PC-3 (cell line): ENCODE data around the gene H2BK1. TPM values are rescaled to one million over a fixed set of nuclear protein-coding genes. Genes with fewer than 3 reads are reported as not detected.

ENCODE experiments used
- ATAC-seq: fragments of 200-7000 bp; cut with Tn5 transposase; 2 replicates; pipeline ENCODE4 v1.9.1; 2020; ENCODE audit warnings: mild to moderate bottlenecking, moderate library complexity
- BruUV-seq: library from RNA; stranded (reverse); fragments of 400-500 nt; replicated peaks from 2 replicates; lab custom pipeline; 2021; lab: Mats Ljungman, UMichigan
- CTCF ChIA-PET: fragments of 300-600 bp; sonication (Branson Sonifier 250); formaldehyde crosslinking; loops from one replicate; lab custom pipeline; 2022; ENCODE audit warnings: antibody characterized with exemption; lab: Charles Lee
- POLR2A ChIA-PET: fragments of 300-600 bp; sonication (Branson Sonifier 250); formaldehyde crosslinking; loops from one replicate; lab custom pipeline; 2022; ENCODE audit warnings: antibody characterized with exemption; ENCODE audit not compliant: unreplicated experiment; lab: Charles Lee
- DNase-seq: peaks from one replicate; pipeline ENCODE4 v3.0.0-alpha.2; 2015
- H2AFZ ChIP-seq: fragments of 300-600 bp; sonication (generic); 2 replicates; pipeline ENCODE4 v1.6.0; 2016; ENCODE audit warnings: antibody characterized with exemption, low read length
- H3F3A ChIP-seq: fragments of 300-600 bp; sonication (generic); one replicate; pipeline ENCODE4 v1.6.0; 2017; ENCODE audit warnings: antibody characterized with exemption, low read length, control low read depth, mild to moderate bottlenecking; ENCODE audit not compliant: unreplicated experiment
- H3K27ac ChIP-seq: fragments of 300-600 bp; sonication (generic); 2 replicates; pipeline ENCODE4 v1.5.1; 2016; ENCODE audit warnings: mild to moderate bottlenecking, low read length
- H3K27me3 ChIP-seq: fragments of 300-600 bp; sonication (generic); 2 replicates; pipeline ENCODE4 v1.6.1; 2016; ENCODE audit warnings: low read length, mixed read lengths
- H3K36me3 ChIP-seq: fragments of 300-600 bp; sonication (generic); 2 replicates; pipeline ENCODE4 v1.6.1; 2016; ENCODE audit warnings: low read depth, mixed run types, low read length, mixed read lengths
- H3K4me1 ChIP-seq: fragments of 300-600 bp; sonication (generic); 2 replicates; pipeline ENCODE4 v1.5.1; 2016; ENCODE audit warnings: low read length; ENCODE audit not compliant: insufficient read depth
- H3K4me2 ChIP-seq: fragments of 300-600 bp; sonication (generic); 2 replicates; pipeline ENCODE4 v1.6.0; 2016; ENCODE audit warnings: low read length
- H3K4me3 ChIP-seq: fragments of 300-600 bp; sonication (generic); 2 replicates; pipeline ENCODE4 v1.5.1; 2016; ENCODE audit warnings: mild to moderate bottlenecking, low read length, mixed read lengths
- H3K79me2 ChIP-seq: fragments of 300-600 bp; sonication (generic); 2 replicates; pipeline ENCODE4 v1.6.1; 2017; ENCODE audit warnings: low read length, mixed read lengths
- H3K9ac ChIP-seq: fragments of 300-600 bp; sonication (generic); 2 replicates; pipeline ENCODE4 v1.6.0; 2016; ENCODE audit warnings: mild to moderate bottlenecking, low read length
- H3K9me2 ChIP-seq: fragments of 300-600 bp; sonication (generic); replicated peaks from 2 replicates; pipeline ENCODE4 v1.6.1; 2016; ENCODE audit warnings: mixed run types, low read length, mixed read lengths
- H3K9me3 ChIP-seq: fragments of 300-600 bp; sonication (generic); 2 replicates; pipeline ENCODE4 v1.6.1; 2016; ENCODE audit warnings: low read length, mixed read lengths
- H4K20me1 ChIP-seq: fragments of 300-600 bp; sonication (generic); 2 replicates; pipeline ENCODE4 v1.6.1; 2016; ENCODE audit warnings: low read length, mixed read lengths
- CTCF ChIP-seq: fragments of 300-600 bp; sonication (generic); conservative IDR thresholded peaks from 2 replicates; pipeline ENCODE4 v1.5.1; 2017; ENCODE audit warnings: antibody characterized with exemption, low read depth, mild to moderate bottlenecking, low read length
- EZH2 ChIP-seq: fragments of 300-600 bp; sonication (generic); IDR thresholded peaks from one replicate; pipeline ENCODE4 v1.6.1; 2017; ENCODE audit warnings: antibody characterized with exemption, mild to moderate bottlenecking, low read length; ENCODE audit not compliant: unreplicated experiment
- EZH2phosphoT487 ChIP-seq: fragments of 300-600 bp; sonication (generic); IDR thresholded peaks from 2 replicates; pipeline ENCODE4 v1.6.1; 2018; ENCODE audit warnings: mild to moderate bottlenecking, antibody characterized with exemption, low read length, borderline replicate concordance
- intact Hi-C: fragments of 100-400 bp; cut with micrococcal nuclease; formaldehyde crosslinking; loops from 2 replicates; pipeline ENCODE4 v1.9.0; 2023
- total RNA-seq: library from RNA; depleted of rRNA; stranded (reverse); fragments of >200 nt; gene quantifications from 2 replicates; pipeline ENCODE4 v1.2.3, GENCODE V29; 2014

The H2BK1 gene
- total RNA-seq, 1 experiment from 2014 or later: not detected

DNA sequence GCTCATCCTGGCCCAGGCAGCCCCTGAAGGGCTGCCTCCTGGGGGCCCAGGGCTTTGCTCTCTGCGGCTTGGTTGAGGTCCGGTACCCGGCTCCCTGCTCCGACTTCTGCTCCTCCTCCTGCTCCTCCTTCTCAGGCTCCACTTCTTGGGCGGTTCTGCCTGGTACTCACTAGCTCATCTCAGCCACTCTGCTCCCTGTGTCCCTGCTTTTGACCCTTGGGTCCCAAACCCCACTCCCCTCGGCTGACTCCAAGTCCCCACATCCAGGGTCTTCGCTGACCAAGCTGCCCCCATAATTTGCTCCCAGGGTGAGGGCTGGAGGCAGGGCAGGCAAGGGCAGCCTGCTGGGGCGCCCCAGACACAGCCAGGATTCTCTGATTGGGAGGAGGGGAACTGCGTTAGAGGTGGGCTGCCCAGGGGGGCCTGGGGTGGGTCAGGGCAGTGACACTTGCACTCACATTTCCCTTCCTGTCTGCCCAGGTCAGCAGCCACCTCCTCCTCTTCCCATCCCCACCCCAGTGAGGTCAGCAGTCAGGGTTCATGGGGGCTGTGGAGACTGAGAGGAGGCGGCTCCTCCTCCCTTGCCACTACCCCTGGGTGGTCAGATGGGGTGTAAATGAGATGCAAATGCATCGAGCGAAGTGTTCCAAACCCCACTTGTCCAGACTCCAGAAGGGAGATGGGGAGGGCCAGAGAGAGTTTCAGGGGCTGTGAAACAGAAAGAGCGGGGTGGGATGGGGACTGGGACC, 36.0 kb upstream of the H2BK1 start:
- DNase-seq (no peak), ATAC-seq (no peak)
- Histone ChIP-seq H3K36me3 (no peaks in the 10 kb centered on the region), H3K27me3 (no peaks in the 10 kb centered on the region), H2AFZ (no peak overlapping the region), H3K79me2 (no peaks in the 10 kb centered on the region), H4K20me1 (no peaks in the 10 kb centered on the region), H3K9me3 (no peaks in the 10 kb centered on the region), H3K4me1 (peaks cover 4% of the 10 kb centered on the region), H3K27ac (no peak overlapping the region), H3K9me2 (no peaks in the 10 kb centered on the region), H3K4me3 (no peak overlapping the region), H3K4me2 (peak overlapping the region; percentile 51; the same call in 1 of the 2 replicates), H3K9ac (no peak overlapping the region), H3F3A (no peaks in the 10 kb centered on the region)
- POLR2A ChIA-PET: no interaction called here
- CTCF ChIA-PET: interaction anchor here (0.5 kb wide), 1 partner anchor 26 kb away, joined by 9 read pairs; no protein-coding TSS in a partner anchor
- intact Hi-C loops: loop anchor here (5.0 kb wide), 1 partner anchor 56 kb away; no protein-coding TSS in a partner anchor
- TF ChIP-seq EZH2phosphoT487: no peak
- no peak for TF ChIP-seq CTCF
- no peak for TF ChIP-seq EZH2
- no TSS peak for BruUV-seq

GRCh38 chr7:151245360-151246101, 35.2 kb upstream of the H2BK1 start:
- no TSS peak for BruUV-seq

More at GRCh38 chr7:151245360-151246101, 35.2 kb upstream of the H2BK1 start:
- Histone ChIP-seq H3F3A (no peaks in the 10 kb centered on the region), H3K79me2 (no peaks in the 10 kb centered on the region), H3K9me3 (no peaks in the 10 kb centered on the region), H3K9ac (no peak overlapping the region), H2AFZ (peak overlapping the region; percentile 55; the same call in 1 of the 2 replicates), H3K27ac (no peak overlapping the region), H3K27me3 (no peaks in the 10 kb centered on the region), H3K4me2 (peak overlapping the region; percentile 51), H4K20me1 (no peaks in the 10 kb centered on the region), H3K4me1 (peaks cover 4% of the 10 kb centered on the region), H3K9me2 (no peaks in the 10 kb centered on the region), H3K36me3 (no peaks in the 10 kb centered on the region), H3K4me3 (peak overlapping the region; percentile 30; the same call in 1 of the 2 replicates)
- peak; percentile 45; the same call in 1 of the 2 replicates for TF ChIP-seq CTCF
- TF ChIP-seq EZH2phosphoT487: no peak
- TF ChIP-seq EZH2: no peak
- CTCF ChIA-PET: interaction anchor here (0.5 kb wide), 1 partner anchor 26 kb away, joined by 9 read pairs; no protein-coding TSS in a partner anchor
- ATAC-seq (no peak), DNase-seq (peak; percentile 30)
- intact Hi-C loops: loop anchor here (5.0 kb wide), 1 partner anchor 57 kb away; no protein-coding TSS in a partner anchor
- POLR2A ChIA-PET: no interaction called here
